Activated CD4-positive, alpha-beta memory T cell treated with anti-CD3 and anti-CD28 coated beads, Interleukin-2, amount 10 ng/mL, durations not matched to agents 7 days and 5 days (primary cell): ENCODE measurements around the gene MFSD6. TPM values are rescaled to one million over a fixed set of nuclear protein-coding genes. Genes with fewer than 3 reads are reported as not detected.
"Not testable (repeated sequence)": the region's sequence is repeated elsewhere in the genome, so short reads cannot be mapped to it uniquely, and the experiment has no call there.

Experiments
- CTCF ChIA-PET: fragments of 350-600 bp; sonication (Branson Sonifier 250); formaldehyde crosslinking; loops from one replicate; lab custom pipeline; 2021; ENCODE audit warnings: antibody characterized with exemption, inconsistent platforms; lab: Charles Lee
- POLR2A ChIA-PET: fragments of 350-600 bp; sonication (Branson Sonifier 250); formaldehyde crosslinking; loops from one replicate; lab custom pipeline; 2021; ENCODE audit warnings: antibody characterized with exemption; lab: Charles Lee
- DNase-seq: peaks from one replicate; pipeline ENCODE4 v3.0.0-alpha.2; 2020
- H3K27ac Mint-ChIP-seq: one replicate; pipeline ENCODE4 v1.8.0; 2021; ENCODE audit warnings: mild to moderate bottlenecking, mixed read lengths
- H3K27me3 Mint-ChIP-seq: one replicate; pipeline ENCODE4 v1.8.0; 2021; ENCODE audit warnings: mixed read lengths
- H3K36me3 Mint-ChIP-seq: one replicate; pipeline ENCODE4 v1.8.0; 2021; ENCODE audit warnings: low read depth, mixed read lengths
- H3K4me1 Mint-ChIP-seq: one replicate; pipeline ENCODE4 v1.8.0; 2021; ENCODE audit warnings: mixed read lengths
- H3K4me3 Mint-ChIP-seq: one replicate; pipeline ENCODE4 v1.8.0; 2021; ENCODE audit warnings: mild to moderate bottlenecking, mixed read lengths
- H3K9me3 Mint-ChIP-seq: one replicate; pipeline ENCODE4 v1.8.0; 2021; ENCODE audit warnings: mixed read lengths
- total RNA-seq, 2 experiments: library from RNA; stranded (reverse); gene quantifications; one replicate each; pipeline ENCODE4 v1.2.3, GENCODE V29; 2021

MFSD6 gene
- total RNA-seq, 2 experiments from 2014 or later = 36.6 to 39.0 TPM

DNA sequence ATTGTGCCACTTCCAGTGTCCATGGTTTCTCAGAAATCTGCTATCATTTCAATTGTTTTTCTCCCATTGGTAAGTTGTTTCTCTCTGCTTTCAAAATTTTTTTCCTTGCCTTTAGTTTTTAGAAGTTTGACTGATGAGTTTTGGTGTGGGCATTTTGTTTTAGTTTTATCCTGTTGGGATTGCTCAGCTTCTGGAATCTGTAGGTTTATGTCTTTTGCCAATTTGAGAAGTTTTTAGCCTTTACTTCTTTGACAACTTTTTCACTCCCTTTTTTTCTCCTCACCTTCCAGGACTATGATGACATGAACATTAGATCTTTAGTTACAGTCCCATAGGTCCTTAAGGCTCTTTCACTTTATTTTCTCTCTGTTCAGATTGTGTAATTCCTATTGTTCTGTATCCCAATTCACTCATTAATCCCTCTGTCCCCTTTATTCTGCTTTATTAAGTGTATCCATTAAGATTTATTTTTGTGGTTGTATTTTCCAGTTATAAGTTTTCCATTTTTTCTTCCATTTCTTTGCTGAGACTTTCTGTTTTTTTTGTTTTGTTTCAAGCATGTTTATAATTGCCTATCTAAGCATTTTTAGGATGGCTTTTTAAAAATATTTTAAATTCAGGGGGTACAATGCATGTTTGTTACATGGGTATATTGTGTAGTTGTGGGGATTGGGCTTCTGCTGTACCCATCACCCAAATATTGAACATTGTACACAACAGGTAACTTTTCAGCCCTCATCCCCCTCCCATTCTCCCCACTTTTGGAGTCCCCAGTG lies 17.9 kb downstream of the MFSD6 start:
- POLR2A ChIA-PET = no interaction called here
- peaks cover 29% of the 10 kb centered on the region for H3K36me3 Mint-ChIP-seq
- H3K27me3 Mint-ChIP-seq = no peaks in the 10 kb centered on the region
- no peak overlapping the region for H3K27ac Mint-ChIP-seq
- H3K4me1 Mint-ChIP-seq = peaks cover 10% of the 10 kb centered on the region
- CTCF ChIA-PET = no interaction called here
- no peak for DNase-seq
- no peaks in the 10 kb centered on the region for H3K9me3 Mint-ChIP-seq
- no peak overlapping the region for H3K4me3 Mint-ChIP-seq

DNA sequence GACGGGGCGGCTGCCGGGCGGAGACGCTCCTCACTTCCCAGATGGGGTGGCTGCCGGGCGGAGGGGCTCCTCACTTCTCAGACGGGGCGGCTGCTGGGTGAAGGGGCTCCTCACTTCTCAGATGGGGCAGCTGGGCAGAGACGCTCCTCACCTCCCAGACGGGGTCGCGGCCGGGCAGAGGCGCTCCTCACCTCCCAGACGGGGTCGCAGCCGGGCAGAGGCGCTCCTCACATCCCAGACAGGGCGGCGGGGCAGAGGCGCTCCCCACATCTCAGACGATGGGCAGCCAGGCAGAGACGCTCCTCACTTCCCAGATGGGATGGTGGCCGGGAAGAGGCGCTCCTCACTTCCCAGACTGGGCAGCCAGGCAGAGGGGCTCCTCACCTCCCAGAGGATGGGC lies 22.7 kb downstream of the MFSD6 start:
- H3K36me3 Mint-ChIP-seq = peaks cover 51% of the 10 kb centered on the region
- H3K27me3 Mint-ChIP-seq, H3K4me3 Mint-ChIP-seq, DNase-seq, CTCF ChIA-PET, POLR2A ChIA-PET, H3K9me3 Mint-ChIP-seq, H3K27ac Mint-ChIP-seq: not testable (repeated sequence)
- H3K4me1 Mint-ChIP-seq = peaks cover 44% of the 10 kb centered on the region

DNA sequence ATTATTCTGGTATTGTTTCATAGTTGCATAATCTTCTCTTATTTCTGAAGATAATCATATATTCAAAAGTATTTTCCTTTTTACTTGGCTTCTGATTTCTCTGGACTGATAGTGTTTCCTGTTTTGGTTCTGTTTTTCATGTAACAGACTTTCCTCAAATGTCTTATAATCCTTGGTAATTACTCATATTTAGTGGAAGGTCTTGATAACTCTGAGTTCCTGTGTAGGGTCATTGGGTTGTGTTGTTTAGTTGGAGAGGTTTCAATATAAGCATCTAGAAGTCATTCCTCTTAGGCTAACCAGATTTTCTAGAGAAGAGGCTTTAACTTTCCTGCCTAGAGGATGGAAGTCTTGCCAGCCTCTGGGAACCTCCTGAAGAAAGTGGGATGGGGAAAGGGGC lies 23.8 kb downstream of the MFSD6 start:
- no peaks in the 10 kb centered on the region for H3K27me3 Mint-ChIP-seq

DNA sequence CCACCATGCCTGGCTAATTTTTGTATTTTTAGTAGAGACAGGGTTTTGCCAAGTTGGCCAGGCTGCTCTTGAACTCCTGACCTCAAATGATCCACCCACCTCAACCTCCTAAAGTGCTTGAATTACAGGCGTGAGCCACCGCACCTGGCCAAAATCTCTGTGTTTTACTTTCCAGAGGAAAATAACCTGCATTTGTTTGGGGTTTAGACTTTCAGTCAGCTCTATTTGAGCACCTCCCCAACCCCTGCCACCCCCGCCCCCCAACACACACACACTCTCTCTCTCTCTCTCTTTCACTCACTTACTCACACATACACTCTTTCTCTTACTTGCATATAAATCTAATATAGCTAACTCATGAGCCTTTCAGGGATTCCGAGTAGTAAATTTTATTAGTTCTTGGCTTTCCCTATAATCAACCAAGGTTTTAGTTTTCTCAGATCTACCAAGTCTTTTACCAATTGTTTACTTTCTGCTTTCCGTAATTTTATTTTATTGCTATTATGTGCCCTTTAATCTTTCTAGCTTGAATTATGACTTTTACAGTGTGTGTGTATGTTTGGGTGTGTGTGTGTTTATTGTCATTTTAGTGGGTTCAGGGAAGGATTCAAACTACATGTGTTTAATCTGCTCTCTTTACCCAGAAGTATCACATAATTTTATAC lies 24.5 kb downstream of the MFSD6 start:
- CTCF ChIA-PET = interaction anchor here (1.4 kb wide), 1 partner anchor 17 kb away, joined by 4 read pairs; no protein-coding TSS in a partner anchor
- H3K36me3 Mint-ChIP-seq = peaks cover 54% of the 10 kb centered on the region

More for the DNA sequence above, 23.8 kb downstream of the MFSD6 start:
- H3K27ac Mint-ChIP-seq = no peak overlapping the region
- ChIA-PET CTCF (no interaction called here), POLR2A (interaction anchor here (0.6 kb wide), 1 partner anchor 86 kb away, joined by 3 read pairs; no protein-coding TSS in a partner anchor)
- H3K4me1 Mint-ChIP-seq = peaks cover 40% of the 10 kb centered on the region
- H3K36me3 Mint-ChIP-seq = peaks cover 52% of the 10 kb centered on the region
- no peak overlapping the region for H3K4me3 Mint-ChIP-seq
- H3K9me3 Mint-ChIP-seq = no peaks in the 10 kb centered on the region
- no peak for DNase-seq

DNA sequence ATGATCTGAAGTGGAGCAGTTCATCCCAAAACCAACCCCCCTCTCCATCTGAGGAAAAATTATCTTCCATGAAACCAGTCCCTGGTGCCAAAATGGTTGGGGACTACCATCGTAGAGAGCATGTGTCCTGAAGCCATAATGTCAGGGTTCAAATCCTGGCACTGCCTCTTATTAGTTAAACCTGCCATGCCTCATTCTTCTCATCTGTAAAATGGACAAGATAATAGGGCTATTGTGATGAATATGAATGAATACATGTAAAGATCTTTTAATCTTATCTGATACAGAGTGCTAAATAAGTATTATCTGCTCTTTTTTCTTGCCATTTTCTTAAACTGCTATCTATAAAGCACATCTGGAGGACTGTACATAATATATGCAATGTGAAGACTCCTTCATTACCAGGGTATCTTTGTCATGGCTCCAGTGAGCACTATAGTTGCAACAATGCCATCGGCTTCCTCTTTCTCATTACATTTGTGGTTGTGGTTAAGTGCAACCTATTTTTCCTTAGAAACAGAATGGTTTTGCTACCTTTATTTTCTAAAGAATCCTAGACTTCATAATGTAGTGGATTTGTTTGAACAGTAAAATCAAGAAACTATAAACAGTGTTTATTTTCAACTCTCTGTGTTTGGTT lies 27.0 kb downstream of the MFSD6 start:
- H3K4me1 Mint-ChIP-seq = peaks cover 39% of the 10 kb centered on the region
- H3K4me3 Mint-ChIP-seq = no peak overlapping the region
- POLR2A ChIA-PET = no interaction called here
- H3K27me3 Mint-ChIP-seq = no peaks in the 10 kb centered on the region
- no peak overlapping the region for H3K27ac Mint-ChIP-seq
- no peak for DNase-seq
- no peaks in the 10 kb centered on the region for H3K9me3 Mint-ChIP-seq
- CTCF ChIA-PET = no interaction called here
- peaks cover 60% of the 10 kb centered on the region for H3K36me3 Mint-ChIP-seq

More for the DNA sequence above, 24.5 kb downstream of the MFSD6 start:
- peaks cover 40% of the 10 kb centered on the region for H3K4me1 Mint-ChIP-seq
- DNase-seq = no peak
- H3K9me3 Mint-ChIP-seq = no peaks in the 10 kb centered on the region
- H3K27me3 Mint-ChIP-seq = no peaks in the 10 kb centered on the region
- POLR2A ChIA-PET = interaction anchor here (0.6 to 1.1 kb wide), 2 partner anchors 87 to 218 kb away, joined by 3 read pairs; no protein-coding TSS in a partner anchor
- H3K27ac Mint-ChIP-seq = no peak overlapping the region
- no peak overlapping the region for H3K4me3 Mint-ChIP-seq

DNA sequence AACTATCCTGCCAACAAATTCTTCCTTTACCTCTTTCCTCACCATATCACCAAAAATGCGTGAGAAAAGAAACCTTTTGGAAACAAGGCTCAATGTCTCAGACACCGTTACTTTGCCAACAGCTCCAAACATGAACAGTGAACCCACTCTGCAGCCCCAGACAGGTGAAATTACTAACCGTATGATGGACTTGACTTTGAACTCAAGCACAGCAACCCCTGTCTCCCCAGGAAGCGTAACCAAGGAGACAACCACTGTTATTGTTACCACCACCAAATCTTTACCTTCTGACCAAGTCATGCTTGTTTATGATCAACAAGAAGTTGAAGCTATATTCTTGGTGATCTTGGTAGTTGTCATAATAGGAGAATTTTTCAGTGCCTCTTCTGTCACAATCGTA lies 28.4 kb downstream of the MFSD6 start:
- H3K4me3 Mint-ChIP-seq = no peak overlapping the region
- CTCF ChIA-PET = no interaction called here
- no peaks in the 10 kb centered on the region for H3K27me3 Mint-ChIP-seq
- H3K27ac Mint-ChIP-seq = no peak overlapping the region
- peaks cover 57% of the 10 kb centered on the region for H3K36me3 Mint-ChIP-seq
- POLR2A ChIA-PET = no interaction called here
- no peaks in the 10 kb centered on the region for H3K9me3 Mint-ChIP-seq
- H3K4me1 Mint-ChIP-seq = peaks cover 36% of the 10 kb centered on the region
- DNase-seq = no peak

DNA sequence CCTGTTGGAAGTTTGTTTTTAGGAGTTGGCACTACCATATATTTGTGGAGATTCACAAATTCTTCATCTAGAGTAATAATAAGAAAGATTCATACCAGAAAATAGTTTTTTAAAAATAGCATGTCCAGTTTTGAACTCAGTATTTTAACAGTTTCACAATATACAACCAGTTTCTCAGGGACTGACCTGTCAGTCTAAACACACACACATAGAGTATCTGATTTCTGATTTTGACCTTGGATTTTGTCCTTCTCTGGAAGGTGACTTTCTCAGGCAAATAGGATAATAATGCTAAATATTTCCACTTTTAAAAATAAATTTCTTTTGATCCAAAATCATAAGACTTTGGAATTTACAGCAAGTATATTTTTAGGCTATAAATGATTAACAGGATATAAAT lies 32.0 kb downstream of the MFSD6 start:
- Mint-ChIP-seq H3K4me1 (peaks cover 13% of the 10 kb centered on the region), H3K27me3 (no peaks in the 10 kb centered on the region), H3K4me3 (no peak overlapping the region), H3K9me3 (no peaks in the 10 kb centered on the region), H3K27ac (no peak overlapping the region), H3K36me3 (peaks cover 45% of the 10 kb centered on the region)
- POLR2A ChIA-PET = interaction anchor here (1.1 kb wide), 1 partner anchor 94 kb away, joined by 3 read pairs; no protein-coding TSS in a partner anchor
- no peak for DNase-seq
- CTCF ChIA-PET = no interaction called here

DNA sequence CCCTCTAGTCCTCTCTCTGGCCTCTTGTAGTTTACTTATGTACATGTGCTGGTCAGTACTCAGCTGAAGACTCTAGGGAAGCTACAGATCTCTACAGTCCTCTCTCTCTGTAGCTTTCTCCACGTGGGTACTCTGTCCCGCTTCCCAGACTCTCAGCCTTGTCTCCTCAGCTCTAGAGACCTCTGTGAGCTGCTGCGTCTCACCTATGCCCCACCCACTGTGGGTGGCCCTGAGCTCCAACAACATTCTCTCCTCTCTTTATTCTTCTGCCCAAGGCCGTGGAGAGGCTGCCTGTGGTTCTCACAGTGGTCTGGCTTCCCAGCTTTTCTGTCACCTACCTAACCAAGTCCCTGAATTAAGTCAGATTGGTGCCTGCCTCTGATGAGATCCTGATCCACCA lies 33.4 kb downstream of the MFSD6 start:
- Mint-ChIP-seq H3K36me3 (peaks cover 33% of the 10 kb centered on the region), H3K4me3 (no peak overlapping the region), H3K27me3 (no peaks in the 10 kb centered on the region), H3K9me3 (no peaks in the 10 kb centered on the region), H3K27ac (no peak overlapping the region), H3K4me1 (peaks cover 2% of the 10 kb centered on the region)
- CTCF ChIA-PET = no interaction called here
- DNase-seq = no peak
- POLR2A ChIA-PET = interaction anchor here (1.1 kb wide), 1 partner anchor 92 kb away, joined by 3 read pairs; no protein-coding TSS in a partner anchor

DNA sequence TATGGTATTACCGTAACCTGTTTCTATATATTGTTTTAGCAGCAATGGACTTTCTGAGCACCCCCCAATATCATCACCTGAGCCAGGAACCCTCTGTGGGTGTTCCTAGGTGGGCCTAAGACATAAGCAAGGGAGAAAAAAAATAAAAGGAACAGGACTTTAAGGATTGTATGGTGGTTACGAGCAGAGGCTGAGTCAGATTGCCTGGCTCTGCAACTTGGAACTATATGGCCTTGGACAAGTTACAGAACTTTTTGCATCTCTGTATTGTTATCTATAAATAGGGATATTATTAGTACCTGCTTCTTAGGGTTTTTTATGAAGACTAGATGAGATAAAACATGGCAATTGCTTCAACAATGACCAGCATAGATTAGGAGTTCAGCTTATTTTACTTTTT lies 34.9 kb downstream of the MFSD6 start:
- Mint-ChIP-seq H3K36me3 (peaks cover 18% of the 10 kb centered on the region), H3K9me3 (no peaks in the 10 kb centered on the region), H3K27ac (no peak overlapping the region), H3K4me3 (no peak overlapping the region), H3K4me1 (peaks cover 2% of the 10 kb centered on the region), H3K27me3 (no peaks in the 10 kb centered on the region)
- DNase-seq = no peak
- ChIA-PET POLR2A (no interaction called here), CTCF (no interaction called here)

DNA sequence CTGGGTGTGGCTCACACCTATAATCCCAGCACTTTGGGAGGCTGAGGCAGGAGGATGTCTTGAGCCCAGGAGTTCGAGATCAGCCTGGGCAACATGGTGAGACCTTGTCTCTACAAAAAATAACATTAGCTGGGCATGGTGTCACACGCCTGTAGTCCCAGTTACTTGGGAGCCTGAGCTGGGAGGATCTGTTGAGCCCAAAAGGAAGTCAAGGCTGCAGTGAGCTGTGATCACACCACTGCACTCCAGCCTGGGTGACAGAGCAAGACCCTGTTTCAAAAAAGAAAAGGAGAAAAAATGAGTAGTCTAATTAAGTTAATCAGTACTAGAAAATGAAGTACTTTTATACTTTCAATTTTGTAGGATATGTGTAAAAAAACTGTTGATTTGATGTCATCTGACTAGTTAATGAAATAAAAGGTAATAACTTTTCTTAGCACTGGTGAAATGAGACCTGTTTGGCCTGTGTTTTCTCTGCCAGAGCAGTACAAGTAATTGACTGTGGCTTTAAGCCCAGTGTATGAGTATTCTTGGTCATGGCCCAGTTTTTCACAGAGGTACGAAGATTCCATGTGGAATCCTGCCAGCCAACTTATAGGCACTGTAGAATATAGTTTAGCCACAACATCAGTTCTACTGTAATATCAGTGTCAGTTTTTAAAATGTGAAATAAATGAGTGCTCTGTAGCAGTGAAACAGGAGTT lies 35.8 kb downstream of the MFSD6 start:
- CTCF ChIA-PET = interaction anchor here (0.8 kb wide), 1 partner anchor 16 kb away, joined by 3 read pairs; no protein-coding TSS in a partner anchor
- H3K36me3 Mint-ChIP-seq = peaks cover 13% of the 10 kb centered on the region
- POLR2A ChIA-PET = no interaction called here
- H3K9me3 Mint-ChIP-seq = no peaks in the 10 kb centered on the region
- DNase-seq = no peak
- H3K27me3 Mint-ChIP-seq = no peaks in the 10 kb centered on the region
- H3K4me3 Mint-ChIP-seq = no peak overlapping the region
- H3K4me1 Mint-ChIP-seq = peaks cover 2% of the 10 kb centered on the region
- no peak overlapping the region for H3K27ac Mint-ChIP-seq

DNA sequence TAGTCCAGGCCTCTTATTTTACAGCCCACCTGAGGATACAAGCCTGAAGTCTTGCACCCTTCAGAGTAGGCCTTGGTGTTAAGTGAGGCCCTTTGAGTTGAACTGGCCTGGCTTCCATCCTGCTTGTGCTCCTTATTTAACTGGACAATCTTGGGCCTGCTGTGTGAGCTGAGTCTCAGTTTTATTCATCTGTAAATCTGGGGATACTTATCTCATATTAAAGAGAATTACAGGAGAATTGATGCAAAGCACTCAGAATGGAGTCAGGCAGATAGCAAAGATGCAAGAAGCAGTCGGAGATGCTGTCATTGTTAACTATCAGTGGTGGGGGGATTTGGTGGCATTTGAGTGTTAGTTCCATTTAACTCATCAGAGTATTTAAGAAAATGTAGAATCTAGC lies 36.8 kb downstream of the MFSD6 start:
- no peaks in the 10 kb centered on the region for H3K9me3 Mint-ChIP-seq
- H3K27me3 Mint-ChIP-seq = no peaks in the 10 kb centered on the region
- H3K4me3 Mint-ChIP-seq = no peak overlapping the region
- ChIA-PET POLR2A (no interaction called here), CTCF (interaction anchor here (0.8 kb wide), 1 partner anchor 15 kb away, joined by 3 read pairs; no protein-coding TSS in a partner anchor)
- DNase-seq = no peak
- peaks cover 7% of the 10 kb centered on the region for H3K36me3 Mint-ChIP-seq
- peaks cover 2% of the 10 kb centered on the region for H3K4me1 Mint-ChIP-seq
- no peak overlapping the region for H3K27ac Mint-ChIP-seq

DNA sequence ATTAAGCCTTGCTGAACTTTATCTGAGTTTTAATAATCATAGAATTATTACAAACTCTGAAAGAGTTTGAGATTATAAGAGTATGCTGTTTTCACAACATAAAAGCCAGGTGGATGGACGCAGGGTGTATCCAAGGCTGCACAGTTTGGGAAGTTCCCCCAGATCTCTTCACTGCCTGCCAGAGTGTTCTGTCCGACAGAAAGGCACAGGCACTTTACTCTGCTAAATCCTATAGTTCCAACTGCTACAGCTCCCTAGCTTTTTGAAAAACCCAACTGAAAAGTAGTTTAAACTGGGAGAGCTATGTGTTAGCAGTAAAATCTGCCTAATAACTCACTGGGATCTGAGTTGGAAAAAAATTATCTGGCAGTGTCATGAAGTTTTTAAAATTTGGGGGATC lies 38.0 kb downstream of the MFSD6 start:
- Mint-ChIP-seq H3K36me3 (peaks cover 3% of the 10 kb centered on the region), H3K4me3 (no peak overlapping the region), H3K9me3 (no peaks in the 10 kb centered on the region), H3K27ac (no peak overlapping the region), H3K4me1 (peaks cover 2% of the 10 kb centered on the region), H3K27me3 (no peaks in the 10 kb centered on the region)
- ChIA-PET CTCF (no interaction called here), POLR2A (no interaction called here)
- DNase-seq = no peak
